HepG2 (cell line): ENCODE data around the gene PDLIM5. TPM values are rescaled to one million over a fixed set of nuclear protein-coding genes. Genes with fewer than 3 reads are reported as not detected.

Experiments
- AGO1 ChIP-seq: fragments of 200-400 bp; formaldehyde crosslinking; IDR thresholded peaks from 2 replicates; pipeline ENCODE4 v1.6.1; 2017; ENCODE audit warnings: mild to moderate bottlenecking, low read depth, low read length, moderate library complexity; ENCODE audit not compliant: poor library complexity, severe bottlenecking
- EP300 ChIP-seq, 3 experiments: sonication (generic) in 1 of 3; formaldehyde crosslinking in 1 of 3; IDR thresholded peaks; 2 replicates each; pipeline versions ENCODE4 v1.5.1 to v1.6.1; 2011 to 2020; ENCODE audit warnings: low read depth in 2 of 3, low read length in 2 of 3, borderline replicate concordance in 1 of 3, improper control_type of control experiment in 1 of 3, mild to moderate bottlenecking in 1 of 3, missing genetic modification reagents in 1 of 3, moderate library complexity in 1 of 3
- HNRNPH1 ChIP-seq: fragments of 200-400 bp; formaldehyde crosslinking; optimal IDR thresholded peaks from 2 replicates; pipeline ENCODE3; 2017; ENCODE audit warnings: mild to moderate bottlenecking, low read depth, low read length
- JARID2 ChIP-seq: sonication (generic); formaldehyde crosslinking; IDR thresholded peaks from 2 replicates; pipeline ENCODE4 v1.8.1; 2023; ENCODE audit warnings: missing genetic modification reagents, inconsistent platforms; ENCODE audit not compliant: insufficient replicate concordance
- KLF16 ChIP-seq, 2 experiments: sonication (generic) in 1 of 2; formaldehyde crosslinking in 1 of 2; IDR thresholded peaks; 2 replicates each; pipeline versions ENCODE4 v1.6.1 to v1.8.0; 2016 to 2023; ENCODE audit warnings: missing genetic modification reagents in 2 of 2, missing compliant biosample characterization in 1 of 2
- NBN ChIP-seq: fragments of 450-650 bp; conservative IDR thresholded peaks from 2 replicates; pipeline ENCODE4 v1.6.1; 2017
- NFIB ChIP-seq: sonication (generic); formaldehyde crosslinking; IDR thresholded peaks from 2 replicates; pipeline ENCODE4 v1.9.0; 2021; ENCODE audit warnings: missing genetic modification reagents, mild to moderate bottlenecking, borderline replicate concordance
- SMARCC2 ChIP-seq: fragments of 450-650 bp; IDR thresholded peaks from 2 replicates; pipeline ENCODE4 v1.6.1; 2017; ENCODE audit warnings: antibody characterized with exemption, mild to moderate bottlenecking
- ZNF644 ChIP-seq: IDR thresholded peaks from 2 replicates; pipeline ENCODE4 v1.6.1; 2016; ENCODE audit warnings: low read depth
- ZNF674 ChIP-seq: sonication (generic); formaldehyde crosslinking; IDR thresholded peaks from 2 replicates; pipeline ENCODE4 v1.5.0; 2020; ENCODE audit warnings: low read depth, mild to moderate bottlenecking, missing genetic modification reagents
- ZNF83 ChIP-seq: sonication (generic); formaldehyde crosslinking; IDR thresholded peaks from 2 replicates; pipeline ENCODE4 v1.4.0; 2020; ENCODE audit warnings: missing genetic modification reagents, mild to moderate bottlenecking, borderline replicate concordance
- polyA plus RNA-seq, 8 experiments: library from polyadenylated mRNA; depleted of rRNA in 3 of 8; stranded (reverse) in 7 of 8; unstranded in 1 of 8; fragments of >200 nt; fragmentation: Illumina TruSeq in 4 of 8; extraction: Trizol in 4 of 8; gene quantifications; 2 replicates each; pipeline versions ENCODE4 v1.2.1 to v1.2.3, GENCODE V29; 2011 to 2016; ENCODE audit warnings: low read depth in 4 of 8, missing spikeins in 1 of 8, mixed read lengths in 1 of 8; ENCODE audit not compliant: insufficient read depth in 1 of 8
- total RNA-seq, 5 experiments: library from RNA; depleted of rRNA; stranded (reverse); fragments of >200 nt; fragmentation: Illumina TruSeq; extraction: Trizol; gene quantifications; 2 replicates each; pipeline ENCODE4 v1.2.3, GENCODE V29; 2016; ENCODE audit warnings: low read depth in 1 of 5
- TF ChIP-seq, protein P1 (sequence below): sonication (generic); formaldehyde crosslinking; IDR thresholded peaks from 2 replicates; pipeline ENCODE4 v1.8.1; 2023; ENCODE audit warnings: mild to moderate bottlenecking, inconsistent platforms, moderate library complexity, missing genetic modification reagents, borderline replicate concordance
- TF ChIP-seq, protein P2 (sequence below): sonication (generic); formaldehyde crosslinking; IDR thresholded peaks from 2 replicates; pipeline ENCODE4 v1.4.0; 2020; ENCODE audit warnings: missing genetic modification reagents
- TF ChIP-seq, protein P3 (sequence below): IDR thresholded peaks from 2 replicates; pipeline ENCODE4 v1.6.1; 2016; ENCODE audit warnings: low read depth, missing genetic modification reagents, missing compliant biosample characterization
- TF ChIP-seq, protein P4 (sequence below): sonication (generic); formaldehyde crosslinking; IDR thresholded peaks from 2 replicates; pipeline ENCODE4 v1.5.1; 2020; ENCODE audit warnings: mild to moderate bottlenecking, missing genetic modification reagents

PDLIM5 gene
- total and polyA plus RNA-seq, 2 of the 13 experiments (the other 11 are each of a cell fraction or from before 2014, with no cell fraction given): 52.8 to 119 TPM

DNA sequence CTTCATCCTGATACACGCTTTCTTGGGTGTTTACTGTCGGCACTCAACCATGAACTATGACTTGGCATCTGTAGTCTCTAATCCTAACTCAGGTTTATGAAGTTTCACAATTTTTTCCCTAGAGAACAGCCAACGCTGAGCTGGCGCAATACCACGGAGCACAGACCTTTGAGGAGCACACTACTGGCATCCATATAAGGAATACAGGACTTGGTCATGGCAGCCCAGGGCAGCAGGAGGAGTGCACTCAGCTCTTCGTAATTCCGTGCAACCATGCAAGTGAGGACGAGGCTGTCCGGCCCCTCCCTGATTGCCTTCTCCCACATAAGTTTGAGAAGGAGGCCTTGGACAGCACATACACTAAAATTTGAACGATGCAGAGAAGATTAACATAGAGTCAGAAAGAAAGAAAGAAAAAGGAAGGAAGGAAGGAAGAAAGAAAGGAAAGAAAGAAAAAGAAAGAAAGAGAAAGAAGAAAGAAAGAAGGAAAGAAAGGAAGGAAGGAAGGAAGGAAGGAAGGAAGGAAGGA is 41.0 kb upstream of the PDLIM5 start (continued):
- TF ChIP-seq HNRNPH1 (no peak), KLF16 (CRISPR knock-in tag; IDR thresholded peaks at IDR 0.05) (peak in 1 of 2 experiments; percentile 39; a peak in 1 of 4 replicates), NBN (no peak), NFIB (no peak), ZNF644 (CRISPR knock-in tag) (peak; percentile 87), SMARCC2 (no peak), EP300 (IDR thresholded peaks at IDR 0.05; ENCODE audit: low read depth in 2 of 2, low read length in 2 of 2) (peak in 1 of 2 experiments; percentile 46; a peak in 2 of 4 replicates), EP300 (CRISPR knock-in tag; IDR thresholded peaks at IDR 0.05; ENCODE audit: borderline replicate concordance) (no peak), ZNF674 (no peak), AGO1 (no peak), ZNF83 (CRISPR knock-in tag) (no peak), JARID2 (no peak)
- TF ChIP-seq, protein P1, sequence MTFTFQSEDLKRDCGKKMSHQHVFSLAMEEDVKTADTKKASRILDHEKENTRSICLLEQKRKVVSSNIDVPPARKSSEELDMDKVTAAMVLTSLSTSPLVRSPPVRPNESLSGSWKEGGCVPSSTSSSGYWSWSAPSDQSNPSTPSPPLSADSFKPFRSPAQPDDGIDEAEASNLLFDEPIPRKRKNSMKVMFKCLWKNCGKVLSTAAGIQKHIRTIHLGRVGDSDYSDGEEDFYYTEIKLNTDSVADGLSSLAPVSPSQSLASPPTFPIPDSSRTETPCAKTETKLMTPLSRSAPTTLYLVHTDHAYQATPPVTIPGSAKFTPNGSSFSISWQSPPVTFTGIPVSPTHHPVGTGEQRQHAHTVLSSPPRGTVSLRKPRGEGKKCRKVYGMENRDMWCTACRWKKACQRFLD (CRISPR knock-in tag): no peak
- TF ChIP-seq, protein P2, sequence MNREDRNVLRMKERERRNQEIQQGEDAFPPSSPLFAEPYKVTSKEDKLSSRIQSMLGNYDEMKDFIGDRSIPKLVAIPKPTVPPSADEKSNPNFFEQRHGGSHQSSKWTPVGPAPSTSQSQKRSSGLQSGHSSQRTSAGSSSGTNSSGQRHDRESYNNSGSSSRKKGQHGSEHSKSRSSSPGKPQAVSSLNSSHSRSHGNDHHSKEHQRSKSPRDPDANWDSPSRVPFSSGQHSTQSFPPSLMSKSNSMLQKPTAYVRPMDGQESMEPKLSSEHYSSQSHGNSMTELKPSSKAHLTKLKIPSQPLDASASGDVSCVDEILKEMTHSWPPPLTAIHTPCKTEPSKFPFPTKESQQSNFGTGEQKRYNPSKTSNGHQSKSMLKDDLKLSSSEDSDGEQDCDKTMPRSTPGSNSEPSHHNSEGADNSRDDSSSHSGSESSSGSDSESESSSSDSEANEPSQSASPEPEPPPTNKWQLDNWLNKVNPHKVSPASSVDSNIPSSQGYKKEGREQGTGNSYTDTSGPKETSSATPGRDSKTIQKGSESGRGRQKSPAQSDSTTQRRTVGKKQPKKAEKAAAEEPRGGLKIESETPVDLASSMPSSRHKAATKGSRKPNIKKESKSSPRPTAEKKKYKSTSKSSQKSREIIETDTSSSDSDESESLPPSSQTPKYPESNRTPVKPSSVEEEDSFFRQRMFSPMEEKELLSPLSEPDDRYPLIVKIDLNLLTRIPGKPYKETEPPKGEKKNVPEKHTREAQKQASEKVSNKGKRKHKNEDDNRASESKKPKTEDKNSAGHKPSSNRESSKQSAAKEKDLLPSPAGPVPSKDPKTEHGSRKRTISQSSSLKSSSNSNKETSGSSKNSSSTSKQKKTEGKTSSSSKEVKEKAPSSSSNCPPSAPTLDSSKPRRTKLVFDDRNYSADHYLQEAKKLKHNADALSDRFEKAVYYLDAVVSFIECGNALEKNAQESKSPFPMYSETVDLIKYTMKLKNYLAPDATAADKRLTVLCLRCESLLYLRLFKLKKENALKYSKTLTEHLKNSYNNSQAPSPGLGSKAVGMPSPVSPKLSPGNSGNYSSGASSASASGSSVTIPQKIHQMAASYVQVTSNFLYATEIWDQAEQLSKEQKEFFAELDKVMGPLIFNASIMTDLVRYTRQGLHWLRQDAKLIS (CRISPR knock-in tag): no peak
- TF ChIP-seq, protein P3, sequence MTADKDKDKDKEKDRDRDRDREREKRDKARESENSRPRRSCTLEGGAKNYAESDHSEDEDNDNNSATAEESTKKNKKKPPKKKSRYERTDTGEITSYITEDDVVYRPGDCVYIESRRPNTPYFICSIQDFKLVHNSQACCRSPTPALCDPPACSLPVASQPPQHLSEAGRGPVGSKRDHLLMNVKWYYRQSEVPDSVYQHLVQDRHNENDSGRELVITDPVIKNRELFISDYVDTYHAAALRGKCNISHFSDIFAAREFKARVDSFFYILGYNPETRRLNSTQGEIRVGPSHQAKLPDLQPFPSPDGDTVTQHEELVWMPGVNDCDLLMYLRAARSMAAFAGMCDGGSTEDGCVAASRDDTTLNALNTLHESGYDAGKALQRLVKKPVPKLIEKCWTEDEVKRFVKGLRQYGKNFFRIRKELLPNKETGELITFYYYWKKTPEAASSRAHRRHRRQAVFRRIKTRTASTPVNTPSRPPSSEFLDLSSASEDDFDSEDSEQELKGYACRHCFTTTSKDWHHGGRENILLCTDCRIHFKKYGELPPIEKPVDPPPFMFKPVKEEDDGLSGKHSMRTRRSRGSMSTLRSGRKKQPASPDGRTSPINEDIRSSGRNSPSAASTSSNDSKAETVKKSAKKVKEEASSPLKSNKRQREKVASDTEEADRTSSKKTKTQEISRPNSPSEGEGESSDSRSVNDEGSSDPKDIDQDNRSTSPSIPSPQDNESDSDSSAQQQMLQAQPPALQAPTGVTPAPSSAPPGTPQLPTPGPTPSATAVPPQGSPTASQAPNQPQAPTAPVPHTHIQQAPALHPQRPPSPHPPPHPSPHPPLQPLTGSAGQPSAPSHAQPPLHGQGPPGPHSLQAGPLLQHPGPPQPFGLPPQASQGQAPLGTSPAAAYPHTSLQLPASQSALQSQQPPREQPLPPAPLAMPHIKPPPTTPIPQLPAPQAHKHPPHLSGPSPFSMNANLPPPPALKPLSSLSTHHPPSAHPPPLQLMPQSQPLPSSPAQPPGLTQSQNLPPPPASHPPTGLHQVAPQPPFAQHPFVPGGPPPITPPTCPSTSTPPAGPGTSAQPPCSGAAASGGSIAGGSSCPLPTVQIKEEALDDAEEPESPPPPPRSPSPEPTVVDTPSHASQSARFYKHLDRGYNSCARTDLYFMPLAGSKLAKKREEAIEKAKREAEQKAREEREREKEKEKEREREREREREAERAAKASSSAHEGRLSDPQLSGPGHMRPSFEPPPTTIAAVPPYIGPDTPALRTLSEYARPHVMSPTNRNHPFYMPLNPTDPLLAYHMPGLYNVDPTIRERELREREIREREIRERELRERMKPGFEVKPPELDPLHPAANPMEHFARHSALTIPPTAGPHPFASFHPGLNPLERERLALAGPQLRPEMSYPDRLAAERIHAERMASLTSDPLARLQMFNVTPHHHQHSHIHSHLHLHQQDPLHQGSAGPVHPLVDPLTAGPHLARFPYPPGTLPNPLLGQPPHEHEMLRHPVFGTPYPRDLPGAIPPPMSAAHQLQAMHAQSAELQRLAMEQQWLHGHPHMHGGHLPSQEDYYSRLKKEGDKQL (CRISPR knock-in tag): no peak
- TF ChIP-seq, protein P4, sequence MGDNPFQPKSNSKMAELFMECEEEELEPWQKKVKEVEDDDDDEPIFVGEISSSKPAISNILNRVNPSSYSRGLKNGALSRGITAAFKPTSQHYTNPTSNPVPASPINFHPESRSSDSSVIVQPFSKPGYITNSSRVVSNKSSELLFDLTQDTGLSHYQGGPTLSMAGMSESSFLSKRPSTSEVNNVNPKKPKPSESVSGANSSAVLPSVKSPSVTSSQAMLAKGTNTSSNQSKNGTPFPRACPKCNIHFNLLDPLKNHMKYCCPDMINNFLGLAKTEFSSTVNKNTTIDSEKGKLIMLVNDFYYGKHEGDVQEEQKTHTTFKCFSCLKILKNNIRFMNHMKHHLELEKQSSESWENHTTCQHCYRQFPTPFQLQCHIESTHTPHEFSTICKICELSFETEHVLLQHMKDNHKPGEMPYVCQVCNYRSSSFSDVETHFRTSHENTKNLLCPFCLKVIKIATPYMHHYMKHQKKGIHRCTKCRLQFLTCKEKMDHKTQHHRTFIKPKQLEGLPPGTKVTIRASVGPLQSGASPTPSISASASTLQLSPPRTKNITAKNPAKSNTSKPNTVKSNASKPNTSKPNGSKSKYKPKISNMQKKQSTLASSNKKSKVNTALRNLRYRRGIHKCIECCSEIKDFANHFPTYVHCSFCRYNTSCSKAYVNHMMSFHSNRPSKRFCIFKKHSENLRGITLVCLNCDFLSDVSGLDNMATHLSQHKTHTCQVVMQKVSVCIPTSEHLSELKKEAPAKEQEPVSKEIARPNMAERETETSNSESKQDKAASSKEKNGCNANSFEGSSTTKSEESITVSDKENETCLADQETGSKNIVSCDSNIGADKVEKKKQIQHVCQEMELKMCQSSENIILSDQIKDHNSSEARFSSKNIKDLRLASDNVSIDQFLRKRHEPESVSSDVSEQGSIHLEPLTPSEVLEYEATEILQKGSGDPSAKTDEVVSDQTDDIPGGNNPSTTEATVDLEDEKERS: no peak
